ENCODE data around the gene CDK1.

DNA sequence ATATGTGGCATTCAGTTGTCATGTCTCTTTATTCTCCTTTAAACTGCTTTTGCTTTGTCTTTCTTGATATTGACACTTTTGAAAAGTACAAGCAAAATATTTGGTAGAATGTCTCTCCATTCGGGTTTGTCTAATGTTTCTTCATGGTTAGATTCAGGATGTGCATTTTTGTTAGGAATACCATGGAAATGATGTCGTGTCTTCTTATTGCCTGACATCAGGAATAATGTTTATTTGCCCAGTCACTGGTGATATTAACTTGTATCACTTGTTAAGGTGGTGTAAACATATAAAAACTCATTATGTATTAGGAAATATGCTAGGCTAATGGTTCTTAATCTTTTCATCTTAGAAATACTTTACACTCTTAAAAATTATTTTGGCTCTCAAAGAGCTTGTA lies 43.4 kb downstream of the CDK1 start:
- TF ChIP-seq, protein P1, sequence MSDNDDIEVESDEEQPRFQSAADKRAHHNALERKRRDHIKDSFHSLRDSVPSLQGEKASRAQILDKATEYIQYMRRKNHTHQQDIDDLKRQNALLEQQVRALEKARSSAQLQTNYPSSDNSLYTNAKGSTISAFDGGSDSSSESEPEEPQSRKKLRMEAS (IDR thresholded peaks at IDR 0.05; ENCODE audit: insufficient read depth, insufficient read length) = no peak
- TF ChIP-seq, protein P2, sequence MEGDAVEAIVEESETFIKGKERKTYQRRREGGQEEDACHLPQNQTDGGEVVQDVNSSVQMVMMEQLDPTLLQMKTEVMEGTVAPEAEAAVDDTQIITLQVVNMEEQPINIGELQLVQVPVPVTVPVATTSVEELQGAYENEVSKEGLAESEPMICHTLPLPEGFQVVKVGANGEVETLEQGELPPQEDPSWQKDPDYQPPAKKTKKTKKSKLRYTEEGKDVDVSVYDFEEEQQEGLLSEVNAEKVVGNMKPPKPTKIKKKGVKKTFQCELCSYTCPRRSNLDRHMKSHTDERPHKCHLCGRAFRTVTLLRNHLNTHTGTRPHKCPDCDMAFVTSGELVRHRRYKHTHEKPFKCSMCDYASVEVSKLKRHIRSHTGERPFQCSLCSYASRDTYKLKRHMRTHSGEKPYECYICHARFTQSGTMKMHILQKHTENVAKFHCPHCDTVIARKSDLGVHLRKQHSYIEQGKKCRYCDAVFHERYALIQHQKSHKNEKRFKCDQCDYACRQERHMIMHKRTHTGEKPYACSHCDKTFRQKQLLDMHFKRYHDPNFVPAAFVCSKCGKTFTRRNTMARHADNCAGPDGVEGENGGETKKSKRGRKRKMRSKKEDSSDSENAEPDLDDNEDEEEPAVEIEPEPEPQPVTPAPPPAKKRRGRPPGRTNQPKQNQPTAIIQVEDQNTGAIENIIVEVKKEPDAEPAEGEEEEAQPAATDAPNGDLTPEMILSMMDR (IDR thresholded peaks at IDR 0.05; ENCODE audit: extremely low read depth in 1 of 2, insufficient read depth in 1 of 2, low read depth in 1 of 2, low read length in 2 of 2) = no peak
- TF ChIP-seq EZH2 (IDR thresholded peaks at IDR 0.05; ENCODE audit: borderline replicate concordance, low read depth, low read length, severe bottlenecking) = no peak
- TF ChIP-seq MYC (IDR thresholded peaks at IDR 0.05; ENCODE audit: low read depth, low read length) = no peak
- no peak for TF ChIP-seq POLR2AphosphoS5 (IDR thresholded peaks at IDR 0.05; ENCODE audit: insufficient read depth, low read depth, low read length)
- no peak for TF ChIP-seq POLR2A (IDR thresholded peaks at IDR 0.05; ENCODE audit: low read depth, low read length)
- no peak for TF ChIP-seq GATA2 (IDR thresholded peaks at IDR 0.05; ENCODE audit: insufficient read depth, insufficient read length, low read depth, low read length)
- TF ChIP-seq FOS (IDR thresholded peaks at IDR 0.05; ENCODE audit: borderline replicate concordance, insufficient read depth, low read length) = no peak

Measured in endothelial cell of umbilical vein (primary cell).